Gastroesophageal sphincter (tissue), 4 donors: ENCODE measurements around the gene LATS2. TPM values are rescaled to one million over a fixed set of nuclear protein-coding genes. Genes with fewer than 3 reads are reported as not detected.

Source experiments
- ATAC-seq: fragments of 150-250 bp; one replicate; pipeline ENCODE4 v1.9.1; 2016; ENCODE audit warnings: mild to moderate bottlenecking, moderate library complexity
- H3K27ac ChIP-seq, 4 donors: fragments of 200-600 bp; sonication (generic) in 3 of 4; 1 replicate in 3 of 4; 2 replicates in 1 of 4; pipeline ENCODE4 v1.5.1; 2016 to 2019
- H3K27me3 ChIP-seq: fragments of 200-600 bp; sonication (generic); one replicate; pipeline ENCODE4 v1.5.1; 2019
- H3K36me3 ChIP-seq, 2 donors: fragments of 200-600 bp; sonication (generic); one replicate each; pipeline ENCODE4 v1.5.1; 2019; ENCODE audit warnings: control low read depth in 1 of 2
- H3K4me1 ChIP-seq, 3 donors: fragments of 200-600 bp; sonication (generic); 1 replicate in 2 of 3; 2 replicates in 1 of 3; pipeline ENCODE4 v1.5.1; 2016 to 2019; ENCODE audit warnings: control low read depth in 2 of 3
- H3K4me3 ChIP-seq, 2 donors: fragments of 200-600 bp; sonication (generic); one replicate each; pipeline ENCODE4 v1.5.1; 2019; ENCODE audit warnings: mild to moderate bottlenecking in 1 of 2, moderate library complexity in 1 of 2
- H3K9me3 ChIP-seq, 3 donors: fragments of 200-600 bp; sonication (generic); one replicate each; pipeline ENCODE4 v1.5.1; 2017 to 2019; ENCODE audit warnings: control low read depth in 2 of 3
- CTCF ChIP-seq, 4 experiments: fragments of 200-600 bp in 2 of 4; fragments of 450-650 bp in 2 of 4; sonication (generic) in 1 of 4; IDR thresholded peaks; one replicate each; pipeline ENCODE4 v1.5.1; 2017 to 2019; ENCODE audit warnings: antibody characterized with exemption in 4 of 4, mild to moderate bottlenecking in 2 of 4, moderate library complexity in 2 of 4
- EP300 ChIP-seq: sonication (generic); formaldehyde crosslinking; IDR thresholded peaks from one replicate; pipeline ENCODE4 v1.6.1; 2017; ENCODE audit warnings: antibody characterized with exemption, mild to moderate bottlenecking
- POLR2A ChIP-seq, 2 donors: fragments of 450-650 bp; IDR thresholded peaks; one replicate each; pipeline ENCODE4 v1.6.1; 2017; ENCODE audit warnings: antibody characterized with exemption in 2 of 2, mild to moderate bottlenecking in 2 of 2, moderate library complexity in 1 of 2
- POLR2AphosphoS5 ChIP-seq: sonication (generic); formaldehyde crosslinking; IDR thresholded peaks from one replicate; pipeline ENCODE4 v1.6.1; 2017; ENCODE audit warnings: antibody characterized with exemption
- WGBS, 2 donors: methylation state at CpG; one replicate each; pipeline ENCODE4 v1.1.5; 2018; ENCODE audit warnings: low coverage in 1 of 2; 5-methylcytosine and 5-hydroxymethylcytosine counted together
- total RNA-seq, 4 donors: library from RNA; depleted of rRNA; stranded (reverse); fragments of >200 nt; gene quantifications; one replicate each; pipeline ENCODE4 v1.1.0, GENCODE V29; 2016

Gene LATS2
- total RNA-seq, 4 donors from 2014 or later, result 42.2 to 95.4 (median 56.5) TPM

DNA sequence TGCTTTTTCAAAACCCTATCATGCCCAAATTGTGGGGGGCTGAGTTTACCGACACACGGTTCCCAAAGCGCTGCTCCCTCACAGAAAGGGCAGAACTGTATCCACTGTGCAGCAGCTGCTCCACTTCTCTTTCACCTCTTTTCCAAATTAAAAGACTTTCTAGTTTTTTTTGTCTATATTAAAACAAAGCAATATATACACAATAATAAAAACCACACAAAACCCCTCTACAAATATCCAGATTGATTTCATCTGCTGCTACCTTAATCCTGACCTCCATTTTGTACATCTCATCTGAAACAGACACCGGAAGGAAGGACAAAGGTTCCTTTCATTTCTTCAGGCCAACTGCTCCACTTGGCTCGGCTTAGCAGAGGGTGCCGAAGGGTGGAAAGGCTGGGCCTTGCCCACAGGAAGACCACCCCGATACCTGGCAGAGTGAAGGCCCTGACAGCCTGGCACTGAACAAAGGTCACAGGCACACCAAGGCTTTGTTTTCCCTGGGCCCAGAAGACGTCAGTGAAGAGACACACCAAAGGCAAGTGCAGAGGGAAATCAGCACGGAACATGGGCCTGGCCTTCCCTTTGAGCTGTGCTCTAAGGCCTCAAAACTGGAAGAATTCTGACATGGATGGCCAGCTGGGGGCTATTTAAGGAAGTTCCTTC lies 71.6 kb downstream of the LATS2 start:
- H3K27me3 ChIP-seq, result no peaks in the 10 kb centered on the region
- 49 to 55% methylated on average over 3 to 5 of the region's 9 CpGs for WGBS, 2 donors
- TF ChIP-seq POLR2A (IDR thresholded peaks at IDR 0.05) (no peak), POLR2AphosphoS5 (no peak), CTCF (IDR thresholded peaks at IDR 0.05) (no peak), EP300 (no peak)
- H3K36me3 ChIP-seq, result peaks cover 0 to 77% of the 10 kb centered on the region in 2 donors
- peaks cover 0 to 14% (median 0%) of the 10 kb centered on the region in 3 donors for H3K4me1 ChIP-seq
- H3K27ac ChIP-seq, result peak overlapping the region in 3 of 4 donors; percentile 33 to 69 (median 44)
- ATAC-seq, result peak; percentile 26
- H3K9me3 ChIP-seq, result no peaks in the 10 kb centered on the region
- no peak overlapping the region for H3K4me3 ChIP-seq

DNA sequence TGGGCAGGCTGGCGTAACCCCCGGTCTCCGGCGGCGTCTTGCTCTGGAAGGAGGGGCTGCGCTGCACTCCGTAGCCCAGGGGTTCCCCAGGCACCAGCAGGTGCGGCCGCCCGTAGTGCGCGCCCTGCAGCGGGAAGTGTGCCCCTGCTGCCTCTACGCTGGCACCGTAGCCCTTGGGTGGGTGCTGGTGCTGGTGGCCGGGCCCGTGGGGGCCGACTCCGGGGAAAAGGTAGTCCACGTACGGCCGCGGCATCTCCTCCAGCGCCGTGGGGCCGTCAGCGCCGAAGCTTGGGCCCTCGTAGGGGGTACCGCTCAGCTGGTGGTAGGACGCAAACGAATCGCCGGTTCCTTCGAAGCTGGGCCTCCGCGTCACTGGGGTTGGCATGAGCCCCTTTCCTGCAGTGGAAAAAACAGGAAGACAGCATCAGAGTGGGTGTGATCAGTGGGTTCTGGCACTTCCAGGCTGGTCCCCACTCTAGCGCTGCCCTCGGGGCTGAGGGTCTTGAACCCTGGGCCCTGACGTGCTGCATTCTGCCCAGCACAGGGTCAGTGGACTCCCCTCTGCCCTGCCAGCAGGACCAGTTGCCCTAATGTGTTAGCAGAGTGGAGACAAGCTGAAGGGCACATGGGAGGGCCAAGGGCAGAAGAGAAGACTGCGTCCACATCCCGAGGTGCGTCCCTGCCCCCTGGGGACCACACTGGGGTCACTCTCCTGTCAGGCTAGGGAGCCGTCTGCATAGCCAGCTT lies 72.3 kb downstream of the LATS2 start:
- no peak for ATAC-seq
- TF ChIP-seq EP300, result no peak
- no peak for TF ChIP-seq CTCF (IDR thresholded peaks at IDR 0.05)
- TF ChIP-seq POLR2AphosphoS5, result no peak
- no peak for TF ChIP-seq POLR2A (IDR thresholded peaks at IDR 0.05)
- Histone ChIP-seq H3K27ac (peak overlapping the region in 1 of 4 donors; percentile 44), H3K4me3 (no peak overlapping the region), H3K4me1 (peaks cover 0 to 11% (median 0%) of the 10 kb centered on the region in 3 donors), H3K36me3 (peaks cover 0 to 78% of the 10 kb centered on the region in 2 donors), H3K9me3 (no peaks in the 10 kb centered on the region), H3K27me3 (no peaks in the 10 kb centered on the region)
- 40% methylated on average over 1 of the region's 44 CpGs; no CpG with 5 or more reads in 1 of the 2 donors for WGBS, 2 donors

DNA sequence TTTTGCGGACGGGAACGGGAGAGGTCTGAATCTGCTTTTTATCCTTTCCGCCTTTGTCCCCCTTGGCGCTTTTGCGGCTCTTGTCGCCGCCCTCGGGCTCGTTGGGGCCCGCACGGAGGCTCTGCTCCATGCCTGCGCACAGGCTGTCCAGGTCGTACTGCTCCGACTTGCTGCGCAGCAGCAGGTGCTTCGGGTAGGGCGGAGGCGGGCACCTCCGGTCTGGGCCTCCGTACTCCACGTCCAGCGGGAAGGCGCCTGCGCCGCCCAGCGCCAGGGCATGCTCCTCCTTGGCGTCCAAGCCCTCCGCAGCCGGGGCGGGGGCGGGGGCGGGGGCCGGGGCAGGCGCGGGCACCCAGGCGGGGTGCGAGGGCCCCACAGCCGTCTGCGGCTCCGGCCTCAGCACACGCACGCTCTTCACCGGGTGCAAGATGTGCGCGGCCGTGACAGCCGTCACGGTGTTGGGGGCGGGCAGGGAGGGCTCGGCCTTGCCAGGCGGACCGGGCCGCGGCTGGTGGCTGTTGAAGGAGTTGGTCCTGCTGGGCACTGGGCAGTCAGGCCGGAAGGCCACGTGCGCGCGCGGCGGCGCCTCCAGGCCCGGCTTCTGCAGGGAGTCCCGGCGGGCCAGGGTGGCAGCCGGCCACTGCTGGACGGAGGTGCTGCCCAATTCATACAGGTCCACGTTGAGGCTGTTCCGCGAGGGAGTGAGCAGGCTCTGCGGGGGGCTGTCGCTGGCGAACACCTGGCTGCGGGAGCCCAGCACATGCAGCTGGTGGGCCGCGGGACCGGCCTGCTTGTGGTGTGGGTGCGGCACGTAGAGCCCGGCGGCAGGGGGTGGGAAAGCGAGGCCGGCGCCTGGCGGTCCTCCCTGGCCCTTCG lies 73.1 kb downstream of the LATS2 start:
- 89 to 94% methylated on average over 3 to 5 of the region's 87 CpGs for WGBS, 2 donors

DNA sequence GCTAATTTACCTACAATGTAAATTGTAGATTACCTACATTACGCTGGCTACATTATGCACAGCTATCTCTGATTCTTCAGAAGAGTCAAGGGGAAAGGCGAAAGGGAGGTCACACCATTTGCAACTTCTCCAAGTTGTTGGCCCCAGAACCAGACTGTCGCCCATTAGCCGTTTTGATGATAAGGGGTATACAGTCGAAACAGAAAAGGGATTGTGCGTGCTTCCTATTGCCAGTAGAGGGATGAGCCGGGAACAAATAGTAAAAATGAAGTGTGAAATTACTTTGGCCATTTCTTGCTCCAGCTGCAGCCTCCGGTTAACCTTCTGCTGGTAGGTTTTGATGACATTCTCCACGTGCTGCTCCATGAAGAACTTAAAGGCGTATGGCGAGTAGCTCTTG lies 73.8 kb downstream of the LATS2 start:
- no peak for ATAC-seq
- H3K27ac ChIP-seq, result no peak overlapping the region
- TF ChIP-seq POLR2AphosphoS5 (no peak), POLR2A (IDR thresholded peaks at IDR 0.05) (no peak), EP300 (no peak), CTCF (IDR thresholded peaks at IDR 0.05) (no peak)
- H3K4me3 ChIP-seq, result no peak overlapping the region
- H3K9me3 ChIP-seq, result no peaks in the 10 kb centered on the region
- WGBS, 2 donors, result 76 to 82% methylated on average over 9 to 11 of the region's 11 CpGs
- H3K36me3 ChIP-seq, result peaks cover 0 to 92% of the 10 kb centered on the region in 2 donors
- peaks cover 0 to 4% (median 0%) of the 10 kb centered on the region in 3 donors for H3K4me1 ChIP-seq
- H3K27me3 ChIP-seq, result no peaks in the 10 kb centered on the region

More for the DNA sequence above, 73.1 kb downstream of the LATS2 start:
- TF ChIP-seq CTCF (IDR thresholded peaks at IDR 0.05) (no peak), EP300 (no peak), POLR2AphosphoS5 (no peak), POLR2A (IDR thresholded peaks at IDR 0.05) (no peak)
- Histone ChIP-seq H3K27me3 (no peaks in the 10 kb centered on the region), H3K27ac (no peak overlapping the region), H3K4me3 (no peak overlapping the region), H3K36me3 (peaks cover 0 to 86% of the 10 kb centered on the region in 2 donors), H3K4me1 (peaks cover 0 to 8% (median 0%) of the 10 kb centered on the region in 3 donors), H3K9me3 (no peaks in the 10 kb centered on the region)
- no peak for ATAC-seq
